Esophagus squamous epithelium (tissue), 4 donors: ENCODE data around the gene CMTM2.

Experiments
- POLR2A ChIP-seq, 4 donors: fragments of 450-650 bp; IDR thresholded peaks; one replicate each; pipeline ENCODE4 v1.6.1; 2017; ENCODE audit warnings: antibody characterized with exemption in 4 of 4, mild to moderate bottlenecking in 4 of 4, moderate library complexity in 3 of 4
- TF ChIP-seq, protein P1 (sequence below), 6 experiments: fragments of 450-650 bp in 4 of 6; fragments of 200-600 bp in 2 of 6; sonication (generic) in 2 of 6; IDR thresholded peaks; one replicate each; pipeline ENCODE4 v1.5.1; 2016 to 2019; ENCODE audit warnings: antibody characterized with exemption in 6 of 6, mild to moderate bottlenecking in 4 of 6, moderate library complexity in 4 of 6

GRCh38 chr16:66599726-66600125 is 20.5 kb downstream of the CMTM2 start:
- TF ChIP-seq POLR2A (IDR thresholded peaks at IDR 0.05): no peak
- TF ChIP-seq, protein P1, sequence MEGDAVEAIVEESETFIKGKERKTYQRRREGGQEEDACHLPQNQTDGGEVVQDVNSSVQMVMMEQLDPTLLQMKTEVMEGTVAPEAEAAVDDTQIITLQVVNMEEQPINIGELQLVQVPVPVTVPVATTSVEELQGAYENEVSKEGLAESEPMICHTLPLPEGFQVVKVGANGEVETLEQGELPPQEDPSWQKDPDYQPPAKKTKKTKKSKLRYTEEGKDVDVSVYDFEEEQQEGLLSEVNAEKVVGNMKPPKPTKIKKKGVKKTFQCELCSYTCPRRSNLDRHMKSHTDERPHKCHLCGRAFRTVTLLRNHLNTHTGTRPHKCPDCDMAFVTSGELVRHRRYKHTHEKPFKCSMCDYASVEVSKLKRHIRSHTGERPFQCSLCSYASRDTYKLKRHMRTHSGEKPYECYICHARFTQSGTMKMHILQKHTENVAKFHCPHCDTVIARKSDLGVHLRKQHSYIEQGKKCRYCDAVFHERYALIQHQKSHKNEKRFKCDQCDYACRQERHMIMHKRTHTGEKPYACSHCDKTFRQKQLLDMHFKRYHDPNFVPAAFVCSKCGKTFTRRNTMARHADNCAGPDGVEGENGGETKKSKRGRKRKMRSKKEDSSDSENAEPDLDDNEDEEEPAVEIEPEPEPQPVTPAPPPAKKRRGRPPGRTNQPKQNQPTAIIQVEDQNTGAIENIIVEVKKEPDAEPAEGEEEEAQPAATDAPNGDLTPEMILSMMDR (IDR thresholded peaks at IDR 0.05): no peak
